VCaP (cell line): ENCODE measurements around the gene GRID2.
"Not testable (repeated sequence)": the region's sequence is repeated elsewhere in the genome, so short reads cannot be mapped to it uniquely, and the experiment has no call there.

ENCODE experiments used
- H3K27ac ChIP-seq: fragments of 450-650 bp; 2 replicates; pipeline ENCODE4 v1.5.1; 2017
- TF ChIP-seq, protein P1 (sequence below): fragments of 450-650 bp; conservative IDR thresholded peaks from 2 replicates; pipeline ENCODE4 v1.5.1; 2017; ENCODE audit warnings: mild to moderate bottlenecking, moderate library complexity

Gene GRID2

DNA sequence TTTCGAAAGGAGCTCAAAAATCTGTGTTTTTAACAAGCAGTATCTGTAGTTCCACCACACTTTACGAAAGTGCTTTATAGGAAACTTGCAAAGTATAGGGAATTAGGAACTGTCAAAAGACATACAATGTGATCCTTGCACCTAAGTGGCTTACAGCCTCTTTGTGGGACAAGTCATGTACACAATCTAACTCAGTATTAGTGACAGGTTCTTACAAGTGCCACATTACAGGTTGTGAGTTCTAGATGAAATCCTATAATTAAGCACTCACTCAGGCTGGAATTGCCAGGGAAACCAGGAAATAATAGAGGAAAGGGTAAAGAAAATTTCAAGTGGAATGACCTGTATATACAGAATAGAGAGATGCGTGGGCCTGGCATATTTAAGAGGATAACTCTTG, 957.4 kb downstream of the GRID2 start:
- H3K27ac ChIP-seq = no peak overlapping the region
- TF ChIP-seq, protein P1, sequence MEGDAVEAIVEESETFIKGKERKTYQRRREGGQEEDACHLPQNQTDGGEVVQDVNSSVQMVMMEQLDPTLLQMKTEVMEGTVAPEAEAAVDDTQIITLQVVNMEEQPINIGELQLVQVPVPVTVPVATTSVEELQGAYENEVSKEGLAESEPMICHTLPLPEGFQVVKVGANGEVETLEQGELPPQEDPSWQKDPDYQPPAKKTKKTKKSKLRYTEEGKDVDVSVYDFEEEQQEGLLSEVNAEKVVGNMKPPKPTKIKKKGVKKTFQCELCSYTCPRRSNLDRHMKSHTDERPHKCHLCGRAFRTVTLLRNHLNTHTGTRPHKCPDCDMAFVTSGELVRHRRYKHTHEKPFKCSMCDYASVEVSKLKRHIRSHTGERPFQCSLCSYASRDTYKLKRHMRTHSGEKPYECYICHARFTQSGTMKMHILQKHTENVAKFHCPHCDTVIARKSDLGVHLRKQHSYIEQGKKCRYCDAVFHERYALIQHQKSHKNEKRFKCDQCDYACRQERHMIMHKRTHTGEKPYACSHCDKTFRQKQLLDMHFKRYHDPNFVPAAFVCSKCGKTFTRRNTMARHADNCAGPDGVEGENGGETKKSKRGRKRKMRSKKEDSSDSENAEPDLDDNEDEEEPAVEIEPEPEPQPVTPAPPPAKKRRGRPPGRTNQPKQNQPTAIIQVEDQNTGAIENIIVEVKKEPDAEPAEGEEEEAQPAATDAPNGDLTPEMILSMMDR = no peak

DNA sequence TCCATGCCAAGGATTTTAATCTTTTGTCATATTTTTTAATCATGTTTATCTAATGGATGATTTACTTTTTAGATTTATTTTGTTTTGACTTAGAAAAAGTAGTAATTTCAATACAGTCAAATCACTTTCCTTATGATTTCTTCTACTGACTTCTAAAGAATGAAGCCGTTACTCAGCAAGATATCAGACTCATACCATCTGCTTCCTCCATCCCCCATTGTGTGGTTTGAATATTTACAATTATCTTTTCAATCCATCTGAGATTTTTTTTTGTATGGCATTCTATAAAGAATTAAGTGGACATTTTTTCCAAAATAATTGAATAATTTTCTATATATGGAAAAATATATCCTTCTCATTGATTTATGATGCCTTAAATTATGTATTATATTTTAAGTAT, 959.4 kb downstream of the GRID2 start:
- TF ChIP-seq, protein P1 = no peak
- H3K27ac ChIP-seq = no peak overlapping the region

DNA sequence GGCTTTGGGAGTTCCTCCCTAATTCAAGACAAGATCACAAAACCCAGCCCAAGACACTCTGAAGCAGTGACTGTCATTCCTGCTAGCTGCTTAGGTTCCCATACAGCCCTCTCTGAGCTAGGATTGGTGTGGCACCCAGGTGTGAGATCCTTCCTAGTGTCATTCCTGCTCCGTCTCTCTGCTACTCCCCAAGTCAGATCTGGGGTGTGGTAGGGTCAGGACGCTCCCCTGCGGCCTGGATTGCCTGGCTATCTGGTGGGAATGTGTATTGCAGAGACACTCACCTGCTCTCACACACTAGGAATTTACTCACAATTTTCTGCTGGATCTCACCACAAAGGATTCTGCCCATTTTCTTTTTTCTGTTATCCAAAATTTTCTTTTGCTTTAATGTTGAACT, 964.0 kb downstream of the GRID2 start:
- TF ChIP-seq, protein P1 = no peak
- H3K27ac ChIP-seq = no peak overlapping the region

DNA sequence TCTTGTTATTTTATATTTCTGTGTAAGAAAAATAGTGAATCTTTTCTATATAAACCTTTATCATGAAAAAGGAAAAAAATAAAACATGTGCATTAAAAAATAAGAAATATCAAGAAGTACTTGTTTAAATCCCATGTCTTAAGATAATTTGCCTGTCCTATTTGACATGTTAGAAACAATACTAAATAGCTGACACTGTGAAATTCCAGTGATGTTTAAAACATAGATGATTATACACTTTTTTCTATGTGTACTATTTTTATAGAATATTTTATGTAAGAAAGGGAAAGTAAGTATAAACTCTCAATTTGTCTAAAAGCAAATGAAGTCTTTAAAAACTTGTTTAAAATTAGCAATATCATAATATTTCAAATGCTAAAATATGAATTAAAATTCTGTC, 981.6 kb downstream of the GRID2 start:
- H3K27ac ChIP-seq = no peak overlapping the region
- TF ChIP-seq, protein P1 = no peak

DNA sequence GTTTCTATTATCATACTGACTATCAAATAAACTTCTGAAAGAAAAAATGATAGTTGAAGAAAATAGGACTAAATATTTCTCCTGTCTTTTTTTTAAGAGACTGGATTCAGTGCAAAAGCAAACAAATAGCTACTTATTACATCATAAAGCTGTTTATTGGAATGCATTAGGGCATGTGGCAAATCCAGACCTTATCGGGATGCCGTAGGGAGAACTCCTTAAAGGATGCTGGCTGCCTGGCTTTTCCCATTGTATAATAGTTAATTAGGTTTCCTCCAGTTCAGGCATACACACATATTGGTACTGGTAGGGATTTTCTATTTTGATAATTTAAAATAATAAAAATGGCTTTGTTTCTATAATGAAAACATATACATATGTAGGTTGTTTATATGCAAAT, 985.5 kb downstream of the GRID2 start:
- H3K27ac ChIP-seq = no peak overlapping the region
- TF ChIP-seq, protein P1 = no peak

DNA sequence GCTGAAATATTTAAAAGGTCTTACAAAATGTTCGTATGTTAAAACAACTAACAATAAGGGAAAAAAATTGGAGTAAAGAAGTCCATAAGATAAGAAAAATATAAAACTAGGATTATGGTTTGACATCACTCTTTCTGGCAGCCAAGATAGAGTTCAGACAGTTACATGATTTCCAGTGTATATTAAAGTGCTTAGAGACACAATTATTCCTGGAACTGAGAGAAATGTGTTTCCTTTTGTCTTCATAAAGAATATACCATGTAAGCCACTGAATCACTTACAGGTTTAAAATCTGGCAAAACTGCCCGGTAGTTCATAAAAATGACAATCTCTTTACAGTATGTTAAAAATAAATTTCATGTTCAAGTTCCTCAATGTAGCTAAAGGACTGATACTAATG, 986.1 kb downstream of the GRID2 start:
- no peak overlapping the region for H3K27ac ChIP-seq
- TF ChIP-seq, protein P1 = no peak

DNA sequence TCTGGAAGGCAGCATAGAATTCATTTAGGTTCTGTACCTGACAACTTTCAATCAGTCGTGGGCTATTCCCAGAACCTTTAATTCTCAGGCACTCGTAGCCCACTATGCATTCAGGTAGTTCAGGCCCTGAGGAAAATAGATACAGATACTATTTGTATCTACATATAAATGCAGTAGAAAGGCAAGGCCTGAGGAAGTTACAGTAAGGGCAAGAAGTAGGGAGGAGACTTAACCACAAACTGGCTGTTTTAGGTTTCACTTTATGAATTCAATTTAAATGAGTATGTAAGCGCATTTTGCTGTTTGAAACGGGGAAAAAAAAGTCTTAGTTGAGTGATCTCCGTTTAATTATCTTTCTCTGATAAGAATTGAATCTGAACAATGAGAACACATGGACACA, 995.4 kb downstream of the GRID2 start:
- TF ChIP-seq, protein P1 = no peak
- no peak overlapping the region for H3K27ac ChIP-seq

DNA sequence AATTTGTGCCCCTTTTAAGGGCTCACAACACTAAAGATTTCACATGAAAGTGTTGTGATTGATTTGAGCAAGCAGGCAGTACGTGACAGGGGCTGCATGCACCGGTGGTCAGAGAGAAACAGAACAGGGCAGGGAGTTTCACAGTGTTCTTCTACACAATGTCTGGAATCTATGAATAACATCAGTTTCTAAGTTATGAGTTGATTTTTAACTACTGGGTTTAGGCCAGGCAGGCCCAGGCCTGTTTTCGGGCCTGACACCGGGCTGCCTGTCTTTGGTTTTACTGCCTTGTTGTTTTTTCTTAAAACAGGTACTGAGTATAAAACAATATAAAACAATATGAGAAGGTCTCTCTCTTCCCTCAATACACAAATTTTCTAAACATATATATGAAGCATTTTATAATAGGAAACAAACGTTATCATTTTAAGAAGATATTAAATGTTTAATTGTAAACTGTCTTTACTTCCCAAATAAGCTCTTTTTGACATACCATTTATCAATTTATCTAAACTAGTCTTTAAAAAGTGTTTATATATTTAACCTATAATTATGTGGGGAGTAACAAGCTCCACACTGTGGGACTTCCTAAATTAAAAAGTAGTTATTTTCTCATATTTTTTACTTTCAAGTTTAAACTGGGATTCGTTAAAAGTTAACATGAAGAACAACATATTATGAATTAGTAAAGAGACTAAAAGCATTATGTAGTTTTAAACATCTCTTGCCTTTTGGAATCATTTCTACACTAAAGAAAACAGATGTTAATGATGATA, 997.2 kb downstream of the GRID2 start:
- not testable (repeated sequence) for H3K27ac ChIP-seq
